NCI-H526 (cell line): ENCODE data around the gene LY6G6F.
A peak's percentile ranks its signal among the peaks of the same experiment; 100 is the strongest.

ENCODE experiments used
- DNase-seq, 2 experiments: peaks; one replicate each; lab custom pipeline; 2025; lab: John Stamatoyannopoulos, UW

Gene LY6G6F

DNA sequence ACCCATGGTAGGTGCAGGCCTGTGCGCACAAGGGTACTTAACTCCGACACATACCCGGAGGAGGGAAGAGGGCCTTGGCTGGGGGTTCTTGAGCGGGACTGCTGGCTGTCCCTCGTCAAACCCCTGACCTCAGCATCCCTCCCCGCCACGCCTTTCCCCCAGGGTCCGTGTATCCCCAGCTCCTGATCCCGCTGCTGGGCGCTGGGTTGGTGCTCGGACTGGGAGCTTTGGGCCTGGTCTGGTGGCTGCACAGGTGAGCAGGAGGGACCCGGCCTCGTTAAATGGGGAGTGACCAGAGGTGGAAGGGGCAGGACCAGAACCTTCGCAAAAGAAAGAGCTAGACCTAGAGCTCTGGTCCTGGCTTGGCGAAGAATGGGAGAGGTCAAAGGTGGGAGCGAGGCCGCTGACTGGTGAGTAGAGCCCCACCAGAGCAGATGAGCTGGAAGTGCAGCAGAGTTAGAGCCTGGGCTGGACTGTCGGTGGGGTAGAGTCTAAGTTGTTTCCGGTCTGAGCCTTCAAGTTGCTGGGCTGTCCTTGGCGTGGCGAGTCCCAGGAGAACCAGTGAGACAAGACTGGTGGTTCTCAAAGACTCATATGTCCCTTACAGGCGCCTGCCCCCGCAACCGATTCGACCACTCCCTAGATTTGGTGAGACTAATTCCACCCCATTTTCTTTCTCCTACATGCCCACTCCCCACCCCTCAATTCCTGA, 17.5 kb downstream of the LY6G6F start:
- DNase-seq = no peak

DNA sequence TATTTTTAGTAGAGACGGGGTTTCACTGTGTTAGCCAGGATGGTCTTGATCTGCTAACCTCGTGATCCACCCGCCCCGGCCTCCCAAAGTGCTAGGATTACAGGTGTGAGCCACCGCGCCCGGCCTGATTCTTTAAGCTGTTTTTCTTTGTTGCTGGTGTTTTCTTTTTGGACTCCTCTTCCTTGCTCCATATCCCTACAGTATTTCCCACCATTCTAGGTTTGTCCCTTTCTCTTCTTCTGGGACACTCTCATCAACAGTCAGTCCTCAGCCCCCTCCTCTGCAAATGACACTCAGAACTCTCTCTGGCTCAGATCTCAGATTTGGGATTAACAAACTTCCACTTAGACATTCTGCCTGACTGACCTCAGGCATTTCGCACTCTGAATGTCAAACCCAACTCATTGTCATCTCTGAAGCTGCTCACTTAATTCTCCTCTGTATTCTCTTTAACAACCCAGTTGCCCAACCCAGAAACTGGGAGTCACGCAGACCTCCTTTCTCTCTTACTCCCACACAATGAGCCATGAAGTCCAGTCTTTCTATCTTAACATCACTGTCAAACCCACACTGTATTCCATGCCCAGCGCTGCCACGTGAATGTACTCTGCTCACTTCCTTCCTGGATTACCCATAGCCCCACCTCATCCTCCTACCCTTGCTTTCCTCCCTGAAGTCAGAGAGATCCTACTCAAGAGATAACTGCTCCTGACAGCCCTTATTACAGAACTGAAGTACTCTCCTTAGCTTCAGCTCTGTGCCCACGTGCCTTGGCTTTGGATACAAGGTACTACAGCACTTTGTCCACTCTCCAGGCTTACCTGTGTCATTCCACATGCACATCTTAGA, 19.1 kb downstream of the LY6G6F start:
- no peak for DNase-seq

DNA sequence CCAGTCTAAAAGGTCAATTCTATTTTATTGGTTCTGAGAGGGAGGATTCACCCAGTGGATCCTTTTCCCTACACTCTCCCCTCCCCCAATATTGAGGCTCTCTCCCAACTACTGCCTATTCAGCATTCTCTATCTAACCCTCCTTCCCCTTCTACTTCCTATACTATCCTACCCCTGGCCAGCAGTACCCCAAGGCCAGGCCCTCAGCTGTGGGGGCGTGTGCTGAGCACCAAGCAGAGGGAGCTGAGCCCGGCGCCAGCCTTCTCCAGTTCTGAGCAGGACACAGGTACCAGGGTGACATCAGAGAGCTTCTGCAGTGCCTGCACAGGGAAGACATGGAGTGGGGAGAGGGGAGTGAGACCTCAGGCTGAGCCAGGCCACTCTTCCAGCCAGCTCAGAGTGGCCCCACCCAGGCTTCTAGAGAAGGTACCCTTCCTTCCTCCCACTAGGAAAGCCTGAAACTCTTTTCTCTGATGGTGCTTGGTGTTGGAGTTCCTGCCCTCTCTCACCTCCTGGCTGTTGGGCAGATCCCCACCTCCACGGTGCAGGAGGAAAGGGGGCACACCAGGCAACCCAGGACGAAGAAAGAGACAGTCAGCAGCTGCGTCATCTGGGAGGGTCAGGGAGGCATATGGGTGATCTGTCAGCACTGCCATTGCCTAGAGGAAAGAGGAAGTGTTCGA, 20.5 kb downstream of the LY6G6F start:
- no peak for DNase-seq

DNA sequence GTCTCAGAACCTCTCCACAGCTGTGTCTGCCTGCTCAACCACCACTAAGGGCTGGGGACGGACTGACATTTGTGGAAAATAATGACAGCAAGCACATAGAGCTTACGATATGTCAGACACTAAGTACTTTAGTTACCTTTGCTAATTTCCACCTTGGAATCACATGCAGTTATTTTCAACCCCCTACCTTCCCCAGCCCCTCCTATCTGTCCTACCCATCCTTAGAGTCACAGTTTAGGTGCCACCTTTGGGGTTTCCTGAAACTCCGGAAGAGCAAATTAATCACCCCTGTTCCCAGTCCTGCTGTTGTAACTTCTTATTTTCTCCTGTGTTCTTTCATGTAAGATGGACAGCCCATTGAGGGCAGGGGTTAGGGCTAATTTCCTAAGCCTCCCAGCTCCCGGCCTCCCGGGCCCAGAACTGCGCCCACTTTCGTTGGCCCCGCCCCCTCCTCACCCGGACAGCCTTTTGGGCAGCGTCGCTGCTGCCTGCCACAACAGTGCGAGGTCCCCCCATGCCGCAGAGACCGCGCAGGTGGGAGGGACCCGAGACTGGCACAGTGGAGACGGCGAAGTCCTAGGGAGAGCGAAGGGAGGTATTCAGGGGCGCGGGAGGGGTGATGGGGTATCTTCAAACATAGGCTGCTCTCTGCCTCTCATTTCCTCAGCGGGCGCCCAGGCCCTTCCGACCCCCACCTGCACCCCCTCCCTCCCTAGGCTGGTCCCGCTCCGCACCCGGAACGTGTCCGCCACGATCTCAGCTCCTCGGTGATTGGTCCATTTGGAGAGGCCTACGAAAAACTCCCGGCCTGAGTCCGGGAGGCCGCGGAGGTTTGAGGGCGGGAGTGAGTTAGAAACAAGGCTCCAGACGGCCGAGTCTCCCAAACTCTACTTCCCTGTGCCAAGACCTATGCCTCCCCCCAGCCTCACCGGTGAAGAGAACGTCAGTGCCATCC, 21.3 kb downstream of the LY6G6F start:
- DNase-seq = no peak

DNA sequence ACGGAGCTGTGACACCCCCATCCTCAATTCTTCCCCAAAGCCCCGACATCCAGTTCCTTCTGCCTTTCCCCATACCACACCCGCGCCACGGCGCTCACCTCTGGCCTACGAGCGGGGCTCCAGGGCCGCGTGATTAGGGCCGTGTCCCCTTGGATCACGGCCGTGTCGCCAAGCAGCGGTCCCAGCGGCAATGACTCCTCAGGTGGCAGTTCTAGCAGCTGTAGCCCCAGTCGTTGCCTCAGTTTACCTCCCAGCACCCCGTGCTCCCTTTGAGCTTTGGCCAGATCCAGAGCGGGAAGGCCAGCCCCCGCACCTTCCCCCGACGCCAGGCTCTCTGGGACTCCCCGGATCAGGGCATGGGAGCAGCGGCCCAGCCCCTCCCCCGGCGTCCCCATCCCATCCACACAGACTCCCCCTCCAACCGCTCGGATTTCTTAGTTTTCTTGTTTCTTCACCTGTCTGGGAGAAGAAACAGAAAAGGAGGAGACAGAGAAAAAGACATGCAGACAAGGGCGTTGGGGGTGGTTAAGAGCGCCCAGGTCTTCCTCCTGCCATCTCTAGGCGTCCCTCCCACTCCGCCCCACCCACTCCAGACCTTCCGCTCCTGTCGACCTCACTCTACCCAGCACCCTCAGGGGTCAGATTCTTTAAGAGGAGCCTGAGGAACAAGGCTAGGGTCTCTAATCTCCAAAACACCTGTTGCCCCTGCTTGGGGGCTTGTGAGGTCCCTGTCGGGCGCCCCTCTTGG, 22.3 kb downstream of the LY6G6F start, which contains the start of gene DDAH2:
Gene DDAH2 (minus strand): TSS at position 533 of the 748 bp plus-strand sequence. CDS start 138 bp downstream, at position 395.
- no peak for DNase-seq

DNA sequence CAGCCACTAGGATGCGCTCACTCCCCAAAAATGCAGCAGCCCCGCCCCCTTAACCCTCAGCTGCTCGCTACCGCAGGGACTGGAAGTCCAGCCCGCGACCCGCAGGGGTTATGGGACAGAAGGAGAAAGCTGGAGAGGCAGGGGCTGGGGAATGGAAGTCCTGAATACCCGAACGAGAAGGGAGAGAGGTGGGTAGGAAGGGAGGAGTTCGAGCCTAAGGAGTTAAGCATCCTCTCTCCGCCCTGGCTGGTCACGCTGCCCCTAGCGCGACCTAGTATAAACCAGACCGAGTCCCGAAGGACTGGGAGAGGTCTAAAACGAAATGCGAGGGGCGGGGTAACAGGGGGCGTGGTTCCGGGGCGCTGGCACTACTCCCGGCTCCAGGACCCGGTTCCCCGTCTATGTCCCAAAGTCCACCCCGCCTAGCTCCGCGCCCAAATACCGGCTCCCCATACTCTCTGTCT, 22.9 kb downstream of the LY6G6F start:
- DNase-seq = peak; percentile 85 to 95

DNA sequence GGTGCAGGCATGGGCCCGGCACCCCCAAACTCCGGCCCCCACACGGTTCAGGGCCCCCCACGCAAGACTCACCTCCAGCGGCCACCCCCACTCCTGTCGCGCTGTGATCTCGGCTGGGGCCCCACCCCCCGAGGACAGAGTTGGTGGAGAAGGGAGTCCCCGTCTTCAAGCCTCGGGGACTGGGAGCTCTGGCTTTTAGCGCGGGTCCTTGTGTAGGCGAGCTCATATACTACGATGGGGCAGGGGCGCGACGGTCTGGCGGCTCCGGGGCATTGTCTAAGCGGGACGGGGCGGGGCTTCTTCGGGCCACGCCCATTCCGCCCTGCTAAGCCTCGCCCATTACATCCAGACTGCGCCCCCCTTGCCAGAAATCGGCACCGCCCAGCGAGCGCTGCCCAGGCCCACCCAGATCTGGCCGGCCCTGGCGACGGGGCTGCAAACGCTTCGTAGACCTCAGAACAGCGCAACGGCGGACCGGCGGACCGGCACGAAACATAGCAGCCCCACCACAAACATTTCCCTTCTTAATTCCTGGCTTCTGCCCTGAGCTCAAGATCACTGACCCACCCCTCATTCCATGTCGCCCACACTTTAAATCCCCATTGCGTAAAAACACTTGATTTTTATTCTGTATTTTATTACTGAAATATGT, 23.4 kb downstream of the LY6G6F start:
- DNase-seq = peak; percentile 69 to 88

DNA sequence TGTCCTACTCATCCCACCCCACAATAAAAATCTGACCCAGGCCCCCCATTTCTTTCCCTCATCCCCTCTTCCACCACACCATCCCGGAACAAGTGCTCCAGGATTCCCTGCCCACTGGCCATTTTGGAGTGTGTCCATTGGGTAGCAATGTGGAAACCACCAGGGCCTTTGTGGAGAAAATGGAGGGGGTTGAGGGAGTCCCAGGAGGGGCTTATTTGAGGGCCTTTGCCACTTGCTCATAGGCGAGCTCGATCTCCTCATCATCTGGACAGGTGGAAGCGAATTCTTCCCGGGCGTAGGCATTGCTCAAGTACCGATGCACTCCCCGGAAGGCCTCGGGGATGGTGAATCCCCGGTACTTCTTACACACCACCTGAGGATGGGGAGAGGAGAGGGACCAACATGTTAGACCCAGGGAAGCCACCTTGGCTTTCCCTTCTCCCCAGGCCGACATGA, 24.0 kb downstream of the LY6G6F start:
- no peak for DNase-seq

DNA sequence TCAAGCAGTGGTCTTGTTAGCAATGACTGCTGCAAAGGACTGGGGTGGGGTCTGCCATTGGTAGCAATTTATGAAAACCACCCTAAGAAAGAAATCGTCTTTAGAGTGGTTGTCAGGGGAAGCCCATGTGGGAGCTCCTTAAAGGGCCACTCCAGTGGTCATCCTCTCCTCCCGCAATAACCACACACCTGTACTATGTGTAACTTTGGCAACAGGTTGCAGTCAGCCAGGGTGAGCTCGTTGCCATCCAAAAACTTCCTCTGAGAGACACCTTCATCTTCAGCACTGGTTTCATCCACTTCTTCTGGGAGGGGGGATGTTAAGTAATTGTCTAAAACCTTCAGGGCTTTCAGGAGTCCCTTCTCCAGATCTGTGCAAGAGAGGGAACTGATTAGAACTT, 25.4 kb downstream of the LY6G6F start:
- no peak for DNase-seq

DNA sequence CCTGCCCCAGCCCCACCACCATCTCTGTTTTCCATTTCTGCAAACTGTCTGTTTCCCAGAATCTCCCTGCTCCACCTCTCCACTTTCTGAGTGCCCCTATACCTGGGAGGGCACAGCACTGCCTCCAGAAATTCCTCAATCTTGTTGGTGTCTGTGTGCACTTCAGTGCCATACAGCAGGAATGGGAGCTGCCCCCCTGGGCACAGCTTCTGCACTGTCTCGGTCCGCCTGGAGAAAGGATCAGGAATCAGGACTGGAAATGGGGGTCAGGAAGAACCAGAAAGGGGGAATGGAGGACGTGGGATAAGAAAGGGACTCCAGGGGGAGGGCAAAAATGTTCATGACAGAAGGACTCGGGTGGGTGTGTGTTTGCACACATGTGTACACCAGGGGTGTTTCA, 27.1 kb downstream of the LY6G6F start:
- DNase-seq = no peak

DNA sequence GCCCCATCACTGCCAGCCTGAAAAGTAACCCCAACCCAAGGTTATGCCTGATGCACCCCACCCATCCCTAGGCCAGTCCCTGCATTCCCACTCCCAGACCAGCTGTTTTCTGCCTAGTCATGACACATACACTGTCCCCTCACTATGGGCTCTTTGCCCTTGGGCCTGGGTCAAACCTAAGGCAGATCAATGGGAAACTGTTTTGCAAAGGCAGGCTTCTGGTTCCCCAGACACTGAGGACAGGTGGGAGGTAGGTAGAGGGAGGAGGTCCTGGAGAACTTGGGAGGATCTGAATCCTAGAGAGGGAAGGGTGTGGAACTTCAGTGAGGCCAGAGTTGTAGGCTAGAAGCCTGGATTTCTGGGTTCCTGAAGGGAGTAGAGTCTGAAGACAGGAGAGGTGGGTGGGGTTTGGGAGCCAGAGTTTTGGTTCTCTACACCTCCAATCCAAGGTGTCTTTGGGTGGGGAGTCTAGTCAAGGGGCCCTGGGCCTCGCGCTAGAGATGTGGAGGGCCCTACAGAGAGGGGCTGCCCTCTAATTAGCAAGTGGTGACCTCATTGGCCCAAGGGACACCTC, 27.7 kb downstream of the LY6G6F start:
- no peak for DNase-seq

DNA sequence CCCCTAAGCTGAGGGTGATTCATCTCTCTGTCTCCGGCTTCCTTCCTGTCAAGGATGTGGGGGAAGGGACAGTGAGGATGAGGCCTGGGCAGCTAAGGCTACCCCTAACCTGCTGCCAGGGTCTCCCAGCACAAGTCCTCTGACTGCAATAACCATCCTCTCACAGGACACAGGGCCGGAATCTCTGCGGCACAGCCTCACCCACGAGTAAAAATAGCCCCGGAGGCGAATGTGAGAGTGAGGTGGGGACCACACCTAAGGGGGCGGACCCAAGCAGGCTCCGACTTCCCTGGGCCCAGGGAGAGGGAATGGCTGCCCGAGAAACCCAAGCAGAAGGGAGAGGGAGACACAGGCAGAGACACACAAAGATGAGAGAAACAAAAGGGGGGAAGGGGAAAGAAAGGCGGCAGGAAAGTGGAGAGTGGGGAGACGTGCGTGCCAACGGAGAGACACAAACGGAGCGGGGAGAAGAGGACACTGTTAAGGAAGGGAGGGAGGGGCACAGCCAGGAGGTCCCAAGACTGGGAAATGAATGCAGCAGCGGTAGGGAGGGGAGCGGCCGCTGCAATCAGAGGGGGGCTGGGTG, 28.2 kb downstream of the LY6G6F start:
- DNase-seq = peak in 1 of 2 experiments; percentile 36

DNA sequence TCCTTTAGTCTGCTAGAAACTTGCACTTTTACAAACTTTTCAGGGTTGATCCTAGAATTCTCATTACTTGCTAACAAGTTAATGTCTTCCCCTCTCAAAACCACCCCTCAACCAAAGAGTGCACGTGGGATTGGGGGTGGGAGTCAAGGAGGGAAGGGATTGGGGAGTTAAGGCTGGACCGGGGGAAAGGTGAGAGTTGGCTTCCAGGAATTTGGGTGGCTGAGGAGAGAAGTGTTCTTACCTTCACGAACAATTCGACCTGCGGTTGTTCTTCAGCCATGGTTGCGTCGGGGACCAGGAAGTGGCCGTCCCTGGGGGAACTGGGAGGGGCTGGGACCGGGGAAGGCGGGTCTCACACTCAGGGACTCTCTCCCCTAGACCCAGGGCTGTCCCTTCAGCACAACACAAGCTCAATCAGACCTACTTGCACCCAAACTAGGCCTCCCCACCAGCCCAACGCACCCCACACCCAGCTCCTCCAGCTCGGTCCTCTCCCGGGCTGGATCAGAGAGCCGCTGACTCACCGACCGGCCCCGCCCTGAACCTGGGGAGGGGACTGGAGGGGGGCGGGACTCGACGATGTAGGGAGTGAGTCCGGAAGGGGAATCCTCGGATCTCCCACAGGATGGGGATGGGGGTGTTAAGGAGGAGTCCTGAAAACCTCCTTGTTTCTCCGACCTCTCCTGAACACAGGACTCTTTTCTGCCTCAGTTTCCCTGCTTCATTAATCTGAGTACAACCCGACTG, 29.5 kb downstream of the LY6G6F start, which contains the start of gene CLIC1:
Gene CLIC1 (minus strand): TSS at position 510 of the 747 bp plus-strand sequence. CDS start 230 bp downstream, at position 280.
- peak; percentile 58 to 89 for DNase-seq

DNA sequence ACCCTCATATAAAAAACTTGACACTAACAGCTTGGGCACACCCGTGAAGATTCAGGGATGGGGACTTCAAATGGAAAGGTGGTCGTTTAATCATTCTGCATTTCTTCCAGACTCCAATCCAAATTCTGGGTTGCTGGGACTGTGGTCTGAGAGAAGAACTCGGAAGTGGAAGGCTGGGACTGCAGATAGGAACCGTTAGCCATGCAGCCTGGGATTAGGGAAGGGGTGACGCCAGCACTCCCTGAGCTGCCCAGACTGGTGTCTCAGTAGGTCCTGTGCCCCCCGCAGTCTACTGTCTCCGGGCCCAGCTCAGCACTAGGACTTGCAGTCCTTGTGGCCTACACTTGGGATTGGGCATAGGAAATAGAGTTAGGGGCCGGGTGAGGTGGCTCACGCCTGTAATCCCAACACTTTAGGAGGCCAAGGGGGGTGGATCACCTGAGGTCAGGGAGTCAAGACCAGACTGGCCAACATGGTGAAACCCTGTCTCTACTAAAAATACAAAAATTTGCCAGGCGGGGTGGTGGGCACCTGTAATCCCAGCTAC, 30.2 kb downstream of the LY6G6F start:
- DNase-seq = no peak

DNA sequence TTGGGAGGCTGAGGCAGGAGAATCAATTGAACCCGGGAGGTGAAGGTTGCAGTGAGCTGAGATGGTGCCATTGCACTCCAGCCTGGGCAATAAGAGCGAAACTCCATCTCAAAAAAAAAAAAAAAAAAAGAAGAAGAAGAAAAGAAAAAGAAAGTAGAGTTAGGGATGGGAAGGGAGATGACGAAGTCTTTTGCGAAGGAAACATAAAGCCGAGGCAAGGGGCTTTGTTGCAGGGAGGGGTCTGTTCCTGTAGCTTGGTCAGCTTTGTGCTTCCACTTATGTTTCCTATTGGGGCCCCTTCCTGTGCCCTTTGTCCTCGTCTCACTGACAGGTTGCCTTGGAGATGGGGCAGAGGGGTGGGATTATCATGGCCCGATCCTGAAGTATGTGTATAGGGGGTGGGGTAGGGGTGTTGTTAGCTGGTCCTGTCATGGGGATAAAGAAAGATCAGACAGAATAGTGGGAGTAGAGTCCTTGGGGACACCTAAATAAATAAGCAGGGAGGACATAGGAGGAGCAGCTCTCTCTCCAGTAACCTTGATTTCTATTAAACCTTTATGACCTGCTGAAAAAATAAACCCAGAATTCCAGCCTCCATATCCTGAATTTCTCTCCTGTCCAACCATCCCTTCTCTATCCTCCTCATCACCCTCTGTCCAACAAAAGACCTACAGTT, 30.8 kb downstream of the LY6G6F start:
- DNase-seq = peak; percentile 53 to 66

DNA sequence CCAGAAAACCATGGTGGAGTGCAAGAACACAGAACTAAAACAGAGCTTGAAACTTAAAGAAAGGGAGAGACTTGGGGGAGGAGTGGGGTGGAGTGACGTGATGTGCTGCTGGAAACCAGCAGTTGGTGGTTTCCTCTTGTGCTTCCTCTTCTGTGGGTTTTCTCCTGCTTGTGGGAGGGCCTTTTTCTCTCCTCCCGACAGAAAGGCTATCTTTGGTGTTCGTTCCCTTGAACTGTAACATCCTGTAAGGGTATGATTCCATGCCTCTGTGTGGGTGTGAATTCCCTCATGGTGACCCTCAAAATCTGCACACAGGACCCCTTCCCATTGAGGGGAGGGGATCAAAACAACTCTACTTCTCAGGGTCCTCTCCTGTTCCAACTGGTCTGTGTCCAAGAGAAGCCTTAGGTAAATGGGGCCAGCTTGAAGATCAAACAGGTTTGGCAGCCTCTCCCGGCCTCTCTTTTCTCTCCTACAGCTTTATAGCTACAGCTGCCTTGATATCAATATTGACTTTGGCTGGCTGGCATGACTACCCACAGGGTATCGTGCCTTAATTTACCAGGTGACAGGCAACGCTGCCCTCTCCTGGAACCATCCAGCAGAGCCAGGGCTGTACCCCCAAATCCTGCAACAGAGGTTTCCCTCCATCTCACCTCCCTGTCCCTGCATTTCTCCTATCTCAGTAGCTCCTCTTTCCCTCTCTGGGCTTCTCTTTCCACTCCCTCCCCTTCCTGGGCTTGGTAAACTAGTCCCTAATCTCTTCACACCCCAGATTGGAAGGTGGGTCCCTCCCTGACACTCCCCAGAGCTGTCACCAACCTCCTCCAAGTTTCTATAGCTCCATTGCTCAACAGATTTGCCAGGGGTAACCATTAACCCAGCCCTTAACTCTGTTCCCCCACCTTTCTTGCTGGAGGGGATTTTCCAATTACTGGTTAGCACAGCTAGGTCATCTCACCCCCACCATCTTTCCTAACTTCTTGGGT, 31.6 kb downstream of the LY6G6F start:
- peak; percentile 65 to 75 for DNase-seq
